ENCODE results near the gene GPN2.

Gene GPN2

DNA sequence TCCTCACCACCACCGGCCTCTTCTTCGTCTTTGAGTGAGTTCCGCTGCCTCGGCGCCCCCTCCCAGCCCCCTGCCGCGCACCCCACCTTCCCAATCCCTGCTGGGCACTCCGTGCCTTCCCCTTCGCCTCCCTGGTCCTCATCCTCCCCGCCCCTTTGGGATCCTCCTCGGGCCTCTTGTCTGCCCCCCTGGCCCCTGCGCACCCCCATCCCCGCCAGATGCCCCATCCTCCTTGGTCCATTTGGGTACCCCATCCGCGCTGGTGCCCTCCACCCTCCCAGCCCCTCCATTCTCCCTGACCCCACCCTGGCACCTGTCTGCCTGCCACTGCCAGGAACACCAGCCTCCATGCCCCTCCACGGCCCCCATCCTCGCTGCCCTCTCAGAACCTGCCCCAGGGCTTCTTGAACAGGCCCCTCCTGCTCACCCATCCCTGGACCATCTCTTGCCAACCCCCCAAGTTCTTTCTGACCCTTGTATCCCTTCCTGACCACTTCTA, 62.9 kb downstream of the GPN2 start:
- DNase-seq (ENCODE audit: low read depth in 1 of 2, low spot score in 1 of 2), result no peak
- no peak for TF ChIP-seq SPI1 (IDR thresholded peaks at IDR 0.05; ENCODE audit: borderline replicate concordance, low read depth)
- TF ChIP-seq, protein P1, sequence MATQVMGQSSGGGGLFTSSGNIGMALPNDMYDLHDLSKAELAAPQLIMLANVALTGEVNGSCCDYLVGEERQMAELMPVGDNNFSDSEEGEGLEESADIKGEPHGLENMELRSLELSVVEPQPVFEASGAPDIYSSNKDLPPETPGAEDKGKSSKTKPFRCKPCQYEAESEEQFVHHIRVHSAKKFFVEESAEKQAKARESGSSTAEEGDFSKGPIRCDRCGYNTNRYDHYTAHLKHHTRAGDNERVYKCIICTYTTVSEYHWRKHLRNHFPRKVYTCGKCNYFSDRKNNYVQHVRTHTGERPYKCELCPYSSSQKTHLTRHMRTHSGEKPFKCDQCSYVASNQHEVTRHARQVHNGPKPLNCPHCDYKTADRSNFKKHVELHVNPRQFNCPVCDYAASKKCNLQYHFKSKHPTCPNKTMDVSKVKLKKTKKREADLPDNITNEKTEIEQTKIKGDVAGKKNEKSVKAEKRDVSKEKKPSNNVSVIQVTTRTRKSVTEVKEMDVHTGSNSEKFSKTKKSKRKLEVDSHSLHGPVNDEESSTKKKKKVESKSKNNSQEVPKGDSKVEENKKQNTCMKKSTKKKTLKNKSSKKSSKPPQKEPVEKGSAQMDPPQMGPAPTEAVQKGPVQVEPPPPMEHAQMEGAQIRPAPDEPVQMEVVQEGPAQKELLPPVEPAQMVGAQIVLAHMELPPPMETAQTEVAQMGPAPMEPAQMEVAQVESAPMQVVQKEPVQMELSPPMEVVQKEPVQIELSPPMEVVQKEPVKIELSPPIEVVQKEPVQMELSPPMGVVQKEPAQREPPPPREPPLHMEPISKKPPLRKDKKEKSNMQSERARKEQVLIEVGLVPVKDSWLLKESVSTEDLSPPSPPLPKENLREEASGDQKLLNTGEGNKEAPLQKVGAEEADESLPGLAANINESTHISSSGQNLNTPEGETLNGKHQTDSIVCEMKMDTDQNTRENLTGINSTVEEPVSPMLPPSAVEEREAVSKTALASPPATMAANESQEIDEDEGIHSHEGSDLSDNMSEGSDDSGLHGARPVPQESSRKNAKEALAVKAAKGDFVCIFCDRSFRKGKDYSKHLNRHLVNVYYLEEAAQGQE (IDR thresholded peaks at IDR 0.05; ENCODE audit: insufficient replicate concordance, low read depth), result no peak
- no peak for TF ChIP-seq POLR2AphosphoS5 (IDR thresholded peaks at IDR 0.05; ENCODE audit: low read depth)
- TF ChIP-seq, protein P2, sequence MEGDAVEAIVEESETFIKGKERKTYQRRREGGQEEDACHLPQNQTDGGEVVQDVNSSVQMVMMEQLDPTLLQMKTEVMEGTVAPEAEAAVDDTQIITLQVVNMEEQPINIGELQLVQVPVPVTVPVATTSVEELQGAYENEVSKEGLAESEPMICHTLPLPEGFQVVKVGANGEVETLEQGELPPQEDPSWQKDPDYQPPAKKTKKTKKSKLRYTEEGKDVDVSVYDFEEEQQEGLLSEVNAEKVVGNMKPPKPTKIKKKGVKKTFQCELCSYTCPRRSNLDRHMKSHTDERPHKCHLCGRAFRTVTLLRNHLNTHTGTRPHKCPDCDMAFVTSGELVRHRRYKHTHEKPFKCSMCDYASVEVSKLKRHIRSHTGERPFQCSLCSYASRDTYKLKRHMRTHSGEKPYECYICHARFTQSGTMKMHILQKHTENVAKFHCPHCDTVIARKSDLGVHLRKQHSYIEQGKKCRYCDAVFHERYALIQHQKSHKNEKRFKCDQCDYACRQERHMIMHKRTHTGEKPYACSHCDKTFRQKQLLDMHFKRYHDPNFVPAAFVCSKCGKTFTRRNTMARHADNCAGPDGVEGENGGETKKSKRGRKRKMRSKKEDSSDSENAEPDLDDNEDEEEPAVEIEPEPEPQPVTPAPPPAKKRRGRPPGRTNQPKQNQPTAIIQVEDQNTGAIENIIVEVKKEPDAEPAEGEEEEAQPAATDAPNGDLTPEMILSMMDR (IDR thresholded peaks at IDR 0.05; ENCODE audit: insufficient read depth, low read length), result no peak
- TF ChIP-seq GABPA (IDR thresholded peaks at IDR 0.05; ENCODE audit: low read depth), result no peak
- H3K4me3 ChIP-seq (replicated peaks; ENCODE audit: insufficient read depth, low read length), result peak overlapping the region; percentile 78
- H3K27ac ChIP-seq (replicated peaks), result no peak overlapping the region
- no peaks in the 10 kb centered on the region for H3K27me3 ChIP-seq (ENCODE audit: insufficient read depth, poor library complexity, severe bottlenecking)

DNA sequence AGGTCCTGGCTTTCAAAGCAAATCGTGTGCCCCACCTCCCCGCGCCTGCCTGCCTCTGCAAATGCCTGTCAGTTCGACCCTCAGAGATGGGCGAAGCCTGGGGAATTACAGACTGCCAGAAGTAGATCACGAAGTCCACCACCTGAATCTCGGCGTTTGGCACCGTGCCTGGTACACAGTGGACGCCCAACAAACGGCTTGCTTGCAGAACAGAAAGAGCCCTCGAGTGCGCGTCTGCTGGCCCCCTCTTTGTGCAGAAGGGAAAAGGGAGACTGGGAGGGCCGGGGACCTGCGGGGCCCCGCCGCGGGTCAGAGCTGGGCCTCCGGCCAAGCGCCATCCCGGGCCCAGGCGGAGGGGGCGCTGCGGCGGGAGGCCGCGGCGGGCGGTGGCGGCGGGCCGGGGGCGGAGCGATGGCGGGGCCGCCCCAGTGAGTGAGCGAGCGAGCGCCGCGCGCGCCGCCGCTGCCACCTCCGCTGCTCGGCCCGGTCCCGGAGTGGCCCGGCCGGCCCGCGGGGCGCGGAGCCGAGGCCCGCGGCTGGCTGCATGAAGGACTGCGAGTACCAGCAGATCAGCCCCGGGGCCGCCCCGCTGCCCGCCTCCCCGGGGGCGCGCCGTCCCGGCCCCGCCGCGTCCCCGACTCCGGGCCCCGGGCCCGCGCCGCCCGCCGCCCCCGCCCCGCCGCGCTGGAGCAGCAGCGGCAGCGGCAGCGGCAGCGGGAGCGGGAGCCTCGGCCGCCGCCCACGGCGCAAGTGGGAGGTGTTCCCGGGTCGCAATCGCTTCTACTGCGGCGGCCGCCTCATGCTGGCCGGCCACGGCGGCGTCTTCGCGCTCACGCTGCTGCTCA, 63.6 kb downstream of the GPN2 start, which contains the start of gene ZDHHC18:
Gene ZDHHC18 (plus strand): TSS at position 428 of the 845 bp plus-strand sequence. CDS start 117 bp downstream, at position 545.
- no peaks in the 10 kb centered on the region for H3K27me3 ChIP-seq (ENCODE audit: insufficient read depth, poor library complexity, severe bottlenecking)
- peak in 1 of 2 experiments; percentile 43 for DNase-seq (ENCODE audit: low read depth in 1 of 2, low spot score in 1 of 2)
- H3K27ac ChIP-seq (replicated peaks), result peak within 1 kb of the TSS; percentile 53
- TF ChIP-seq POLR2AphosphoS5 (IDR thresholded peaks at IDR 0.05; ENCODE audit: low read depth) (no peak), SPI1 (IDR thresholded peaks at IDR 0.05; ENCODE audit: borderline replicate concordance, low read depth) (no peak), GABPA (IDR thresholded peaks at IDR 0.05; ENCODE audit: low read depth) (no peak)
- TF ChIP-seq, protein P2 (IDR thresholded peaks at IDR 0.05; ENCODE audit: insufficient read depth, low read length), result no peak
- TF ChIP-seq, protein P1 (IDR thresholded peaks at IDR 0.05; ENCODE audit: insufficient replicate concordance, low read depth), result no peak
- peak within 1 kb of the TSS; percentile 78 for H3K4me3 ChIP-seq (replicated peaks; ENCODE audit: insufficient read depth, low read length)
